ENCODE data around the gene NFKBIA. TPM values are rescaled to one million over a fixed set of nuclear protein-coding genes. Genes with fewer than 3 reads are reported as not detected.

The NFKBIA gene
- total RNA-seq, 4 donors from 2014 or later = 362 to 1,916 (median 456) TPM

GRCh38 chr14:35387713-35388579 is 16.6 kb downstream of the NFKBIA start:
- Histone ChIP-seq H3K4me1 (peaks cover 17 to 38% (median 31%) of the 10 kb centered on the region in 4 donors), H3K4me3 (no peak overlapping the region), H3K36me3 (no peaks in the 10 kb centered on the region), H3K9me3 (no peaks in the 10 kb centered on the region), H3K27me3 (no peaks in the 10 kb centered on the region), H3K27ac (no peak overlapping the region)
- intact Hi-C loops (cut with DNase I; ENCODE audit: low total_unique reads) (no loop called here), in situ Hi-C loops (cut with MboI; ENCODE audit: low pct_ligation_motif_present in 1 of 4, low pct_unique_long_range_greater_than_20kb in 1 of 4, low sequenced_read_pairs in 3 of 4) (no loop called here)
- TF ChIP-seq POLR2A (IDR thresholded peaks at IDR 0.05) = no peak
- TF ChIP-seq POLR2AphosphoS5 (IDR thresholded peaks at IDR 0.05) = no peak
- 94% methylated on average over 14 of the region's 14 CpGs; no CpG with 5 or more reads in 1 of the 2 donors for WGBS, 2 donors (ENCODE audit: low coverage in 1 of 2)
- no peak for DNase-seq

- peak overlapping the region; percentile 83 to 92 (median 86) for H3K27ac ChIP-seq
- H3K9me3 ChIP-seq = no peaks in the 10 kb centered on the region
- H3K36me3 ChIP-seq = no peaks in the 10 kb centered on the region
- H3K27me3 ChIP-seq = no peaks in the 10 kb centered on the region
- H3K4me3 ChIP-seq = no peak overlapping the region
- DNase-seq = no peak
- H3K4me1 ChIP-seq = peaks cover 17 to 38% (median 31%) of the 10 kb centered on the region in 4 donors
- intact Hi-C loops (cut with DNase I; ENCODE audit: low total_unique reads) = no loop called here
- 94 to 100% methylated on average over 6 to 7 of the region's 7 CpGs for WGBS, 2 donors (ENCODE audit: low coverage in 1 of 2)
- in situ Hi-C loops (cut with MboI; ENCODE audit: low pct_ligation_motif_present in 1 of 4, low pct_unique_long_range_greater_than_20kb in 1 of 4, low sequenced_read_pairs in 3 of 4) = no loop called here
- TF ChIP-seq POLR2A (IDR thresholded peaks at IDR 0.05) (no peak), CTCF (IDR thresholded peaks at IDR 0.05) (no peak), EP300 (IDR thresholded peaks at IDR 0.05; ENCODE audit: low read depth) (no peak), POLR2AphosphoS5 (IDR thresholded peaks at IDR 0.05) (no peak)
Observed at GRCh38 chr14:35387219-35387618, 17.3 kb downstream of the NFKBIA start.

GRCh38 chr14:35386673-35387125 is 17.9 kb downstream of the NFKBIA start:
- no peak overlapping the region for H3K4me3 ChIP-seq
- intact Hi-C loops (cut with DNase I; ENCODE audit: low total_unique reads) (no loop called here), in situ Hi-C loops (cut with MboI; ENCODE audit: low pct_ligation_motif_present in 1 of 4, low pct_unique_long_range_greater_than_20kb in 1 of 4, low sequenced_read_pairs in 3 of 4) (no loop called here)
- H3K4me1 ChIP-seq = peaks cover 17 to 38% (median 31%) of the 10 kb centered on the region in 4 donors
- H3K9me3 ChIP-seq = no peaks in the 10 kb centered on the region
- H3K36me3 ChIP-seq = no peaks in the 10 kb centered on the region
- no peak for TF ChIP-seq EP300 (IDR thresholded peaks at IDR 0.05; ENCODE audit: low read depth)
- no peak for TF ChIP-seq POLR2A (IDR thresholded peaks at IDR 0.05)
- TF ChIP-seq CTCF (IDR thresholded peaks at IDR 0.05) = no peak
- TF ChIP-seq POLR2AphosphoS5 (IDR thresholded peaks at IDR 0.05) = no peak
- DNase-seq = no peak
- no peaks in the 10 kb centered on the region for H3K27me3 ChIP-seq
- H3K27ac ChIP-seq = peak overlapping the region; percentile 83 to 92 (median 86)
- 65 to 71% methylated on average over 12 of the region's 12 CpGs for WGBS, 2 donors (ENCODE audit: low coverage in 1 of 2)

- peak; percentile 75 for DNase-seq
- intact Hi-C loops (cut with DNase I; ENCODE audit: low total_unique reads) = no loop called here
- in situ Hi-C loops (cut with MboI; ENCODE audit: low pct_ligation_motif_present in 1 of 4, low pct_unique_long_range_greater_than_20kb in 1 of 4, low sequenced_read_pairs in 3 of 4) = no loop called here
- WGBS, 2 donors (ENCODE audit: low coverage in 1 of 2) = 60% methylated on average over 15 of the region's 15 CpGs; no CpG with 5 or more reads in 1 of the 2 donors
- H3K27ac ChIP-seq = peak overlapping the region; percentile 83 to 92 (median 86)
- H3K27me3 ChIP-seq = no peaks in the 10 kb centered on the region
- H3K9me3 ChIP-seq = no peaks in the 10 kb centered on the region
- H3K4me3 ChIP-seq = no peak overlapping the region
- no peaks in the 10 kb centered on the region for H3K36me3 ChIP-seq
- H3K4me1 ChIP-seq = peaks cover 21 to 48% (median 36%) of the 10 kb centered on the region in 4 donors
- no peak for TF ChIP-seq CTCF (IDR thresholded peaks at IDR 0.05)
- TF ChIP-seq POLR2A (IDR thresholded peaks at IDR 0.05) = peak; percentile 19
- no peak for TF ChIP-seq EP300 (IDR thresholded peaks at IDR 0.05; ENCODE audit: low read depth)
- peak; percentile 53 to 79 (median 66) for TF ChIP-seq POLR2AphosphoS5 (IDR thresholded peaks at IDR 0.05)
Observed at GRCh38 chr14:35385042-35385839, 19.3 kb downstream of the NFKBIA start.

Measured in transverse colon (tissue), 4 donors.